ELR (cell line): Measurements from ENCODE around the gene CFD.
"Not testable (repeated sequence)": the region's sequence is repeated elsewhere in the genome, so short reads cannot be mapped to it uniquely, and the experiment has no call there.

Experiments
- DNase-seq: peaks from one replicate; pipeline ENCODE4 v3.0.0-alpha.2; 2015; ENCODE audit warnings: low read depth

The CFD gene

GRCh38 chr19:858868-859843 lies at the start of gene CFD:
CFD (plus strand) TSS chr19:859664; CDS start chr19:859690, 26 bp downstream.
- DNase-seq = no peak

- no peak for DNase-seq
These were observed 49.2 kb upstream of the CFD start for GRCh38 chr19:810077-810855.

GRCh38 chr19:810883-811489 lies 48.5 kb upstream of the CFD start:
- no peak for DNase-seq

GRCh38 chr19:811506-812048 lies 47.9 kb upstream of the CFD start:
- no peak for DNase-seq

- DNase-seq = no peak
These were observed 47.3 kb upstream of the CFD start for GRCh38 chr19:812049-812746.

GRCh38 chr19:812747-813218 lies 46.7 kb upstream of the CFD start:
- no peak for DNase-seq

- peak; percentile 38 for DNase-seq
These were observed 46.0 kb upstream of the CFD start for GRCh38 chr19:813219-814151.

GRCh38 chr19:814152-815078 lies 45.0 kb upstream of the CFD start:
- DNase-seq = no peak

- DNase-seq = no peak
These were observed 44.2 kb upstream of the CFD start for GRCh38 chr19:815079-815774.

- DNase-seq = no peak
These were observed 43.5 kb upstream of the CFD start for GRCh38 chr19:815775-816499.

- DNase-seq = no peak
These were observed 43.0 kb upstream of the CFD start for GRCh38 chr19:816500-816857.

- DNase-seq = not testable (repeated sequence)
These were observed 39.3 kb upstream of the CFD start for GRCh38 chr19:820212-820611.

GRCh38 chr19:821231-821824 lies 38.1 kb upstream of the CFD start:
- DNase-seq = no peak

- no peak for DNase-seq
These were observed 37.5 kb upstream of the CFD start, which contains the start of gene PLPPR3 for GRCh38 chr19:821825-822503. PLPPR3 (minus strand) TSS chr19:821955; CDS start chr19:821559, 396 bp downstream.

- no peak for DNase-seq
These were observed 35.8 kb upstream of the CFD start for GRCh38 chr19:823565-824121.

GRCh38 chr19:824885-825284 lies 34.6 kb upstream of the CFD start:
- no peak for DNase-seq
